GM21447 (cell line): ENCODE measurements around the gene CD82.

Experiments
- ATAC-seq: cut with Tn5 transposase; IDR thresholded peaks from one replicate; pipeline ENCODE4 v1.9.1; 2021; ENCODE audit not compliant: unreplicated experiment

The CD82 gene

DNA sequence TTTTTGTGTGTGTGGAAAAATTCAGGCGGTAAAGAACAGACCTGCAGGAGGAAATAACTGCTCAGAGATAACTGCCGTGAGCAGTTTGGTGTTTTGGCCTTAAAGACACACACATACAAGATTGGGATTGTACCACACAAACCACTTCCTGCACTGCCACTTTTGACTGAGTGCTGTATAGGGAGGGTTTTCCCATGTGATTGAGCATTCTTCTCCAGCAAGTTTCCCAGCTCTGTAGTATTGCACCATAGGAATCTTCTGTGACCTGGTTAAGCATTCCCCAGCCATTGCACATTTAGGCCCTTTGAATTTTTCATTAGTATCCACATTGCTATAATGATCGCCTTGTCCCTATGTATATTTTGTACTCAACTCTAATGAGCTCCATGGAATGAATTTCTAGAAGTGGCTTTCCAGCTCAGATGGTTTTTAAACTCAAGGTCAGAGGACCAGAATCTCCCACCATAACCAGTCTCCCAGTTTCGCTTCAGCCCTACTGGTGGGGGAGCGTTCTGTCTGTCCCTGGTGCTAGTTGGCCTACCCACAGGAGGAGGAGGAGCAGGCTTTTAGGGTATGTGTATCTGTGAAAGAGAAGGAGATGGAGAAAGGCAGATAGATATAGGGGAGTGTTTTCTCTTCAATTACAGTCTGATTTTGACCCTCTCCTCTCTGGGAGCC, 9.3 kb downstream of the CD82 start:
- ATAC-seq = peak; percentile 42

DNA sequence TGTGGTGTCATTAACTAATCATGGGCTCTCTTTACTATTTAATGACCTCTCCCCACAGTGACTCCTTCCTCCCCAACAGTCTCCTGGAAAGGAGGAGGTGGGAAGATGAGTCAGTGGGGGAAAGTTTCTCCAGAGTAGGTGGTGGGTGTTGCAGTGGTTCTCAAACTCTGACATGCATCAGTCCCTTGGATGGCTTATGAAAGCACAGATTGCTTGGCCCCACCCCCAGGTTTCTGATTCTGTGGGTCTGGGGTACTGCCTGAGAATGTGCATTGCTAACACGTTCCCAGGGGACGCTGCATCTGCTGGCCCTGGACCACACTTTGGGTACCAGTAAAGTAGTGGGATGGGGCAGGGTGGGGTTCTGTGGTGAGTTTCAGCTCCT, 9.8 kb downstream of the CD82 start:
- ATAC-seq = no peak

- ATAC-seq = no peak
These were observed 10.5 kb downstream of the CD82 start for GRCh38 chr11:44575962-44576361.

GRCh38 chr11:44576656-44577055, 11.2 kb downstream of the CD82 start:
- no peak for ATAC-seq

DNA sequence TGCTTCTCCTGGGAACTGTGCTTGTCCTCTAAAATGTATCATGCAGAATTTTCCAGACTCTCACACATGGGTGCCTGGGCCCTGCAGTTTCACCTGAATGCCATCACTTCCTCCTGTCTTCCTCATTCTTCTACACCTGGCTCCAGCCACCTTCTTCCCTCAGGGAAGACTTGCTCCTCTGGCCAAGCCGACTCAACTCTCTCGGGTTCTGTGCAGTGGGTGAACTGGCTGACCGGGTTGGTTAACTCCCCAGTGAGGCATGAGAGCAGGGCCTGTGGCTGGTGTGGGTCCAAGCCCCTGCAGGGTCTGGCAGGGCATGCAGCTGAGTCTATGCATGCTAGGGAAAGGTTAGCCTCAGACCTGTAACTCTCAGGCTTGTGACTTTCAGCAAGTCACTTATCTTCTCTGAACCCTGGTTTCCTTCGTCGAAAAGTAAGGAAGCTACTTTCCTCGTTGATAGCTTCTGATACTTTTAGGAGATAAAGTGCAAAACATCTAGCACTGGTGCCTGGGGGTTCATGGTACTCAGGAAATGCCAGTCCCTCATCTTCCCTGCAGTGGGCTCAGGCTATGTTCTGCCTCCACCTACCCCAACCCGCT, 11.9 kb downstream of the CD82 start:
- no peak for ATAC-seq

GRCh38 chr11:44578279-44578678, 12.8 kb downstream of the CD82 start:
- ATAC-seq = peak; percentile 50

GRCh38 chr11:44579302-44579761, 13.9 kb downstream of the CD82 start:
- ATAC-seq = no peak

GRCh38 chr11:44580701-44581100, 15.2 kb downstream of the CD82 start:
- ATAC-seq = no peak

DNA sequence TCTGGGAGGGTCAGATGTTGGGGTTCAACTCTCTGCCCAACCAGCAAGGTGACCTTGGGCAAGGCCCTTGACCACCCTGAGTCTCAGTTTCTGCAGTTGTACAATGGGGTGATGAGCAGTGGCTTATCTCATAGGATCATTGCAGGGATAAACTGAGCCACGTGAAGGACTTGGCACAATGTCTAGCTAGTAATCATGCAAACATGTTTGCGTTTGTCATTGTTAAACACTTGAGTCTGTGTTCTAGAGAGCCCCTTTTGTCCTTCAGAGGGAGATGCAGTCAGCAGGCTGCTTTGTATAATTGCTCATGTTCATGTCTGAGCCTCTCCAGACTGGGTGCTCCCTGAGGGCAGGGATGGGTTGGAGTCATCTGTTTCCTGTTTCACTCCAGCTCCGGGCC, 15.8 kb downstream of the CD82 start:
- ATAC-seq = no peak

- ATAC-seq = no peak
These were observed 17.3 kb downstream of the CD82 start for GRCh38 chr11:44582641-44583352.

GRCh38 chr11:44583353-44583669, 17.8 kb downstream of the CD82 start:
- ATAC-seq = no peak

DNA sequence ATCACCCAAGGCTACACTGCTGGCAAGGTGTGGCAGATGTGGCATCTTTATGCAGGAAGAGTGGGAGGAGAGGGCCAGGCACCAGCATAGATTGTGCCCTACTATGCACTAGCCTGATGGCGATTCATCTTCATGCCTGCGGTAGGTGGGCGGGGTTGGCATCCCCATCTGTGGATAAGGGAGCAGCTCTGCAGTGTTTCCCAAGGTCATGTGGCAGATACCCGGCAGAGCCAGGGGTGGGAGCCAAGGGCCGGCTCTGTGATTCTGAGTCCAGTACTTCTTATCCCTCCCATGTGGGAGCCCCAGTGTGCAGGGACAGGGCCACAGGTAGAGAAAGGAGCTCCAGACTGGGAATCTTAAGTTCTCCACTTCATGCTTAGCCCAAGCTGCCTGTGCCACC, 20.0 kb downstream of the CD82 start:
- no peak for ATAC-seq

GRCh38 chr11:44589301-44589700, 23.8 kb downstream of the CD82 start:
- no peak for ATAC-seq

GRCh38 chr11:44590769-44591168, 25.3 kb downstream of the CD82 start:
- ATAC-seq = no peak

- ATAC-seq = no peak
These were observed 26.1 kb downstream of the CD82 start for GRCh38 chr11:44591557-44591956.

- no peak for ATAC-seq
These were observed 26.9 kb downstream of the CD82 start for GRCh38 chr11:44592125-44592940.

GRCh38 chr11:44593251-44593650, 27.8 kb downstream of the CD82 start:
- ATAC-seq = no peak

GRCh38 chr11:44595006-44595405, 29.5 kb downstream of the CD82 start:
- ATAC-seq = no peak

GRCh38 chr11:44595964-44596381, 30.5 kb downstream of the CD82 start:
- ATAC-seq = no peak

GRCh38 chr11:44596525-44597276, 31.2 kb downstream of the CD82 start:
- peak; percentile 39 for ATAC-seq
